Ammon's horn (tissue), 1 donor: ENCODE results near the gene DTD1.

Experiments used
- DNase-seq: peaks from one replicate; pipeline ENCODE4 v3.0.0-alpha.2; 2016; ENCODE audit warnings: low spot score

DTD1 gene

DNA sequence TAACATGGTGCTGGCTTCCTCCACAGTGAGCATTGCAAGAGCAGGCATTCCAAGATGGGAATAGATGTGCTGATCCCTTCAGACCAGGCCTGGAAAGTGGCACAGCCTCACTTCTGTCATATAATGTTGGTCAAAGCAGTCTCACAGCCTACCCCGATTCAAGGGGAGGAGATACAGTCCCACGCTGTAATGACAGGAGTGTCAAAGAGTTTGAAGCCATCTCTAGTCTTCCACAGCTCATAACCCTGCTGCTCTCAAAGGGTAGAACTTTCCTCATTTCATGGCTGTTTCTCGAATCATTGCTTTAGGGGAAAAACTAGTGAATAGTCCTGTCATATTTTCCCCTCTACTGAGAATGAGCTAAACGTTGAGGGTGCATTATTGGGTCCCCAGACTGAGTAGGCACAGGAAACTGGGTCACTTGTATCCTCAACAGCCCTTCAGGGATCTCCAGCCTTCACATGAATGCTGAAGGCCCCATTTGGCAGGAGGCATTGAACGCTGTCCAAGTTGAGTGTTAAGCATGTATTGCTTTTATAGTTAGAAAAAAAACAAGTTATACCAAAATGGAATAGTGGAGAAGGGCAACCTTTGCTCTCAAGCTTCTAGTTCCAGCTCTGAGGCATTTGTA is 27.3 kb downstream of the DTD1 start:
- DNase-seq, result no peak

DNA sequence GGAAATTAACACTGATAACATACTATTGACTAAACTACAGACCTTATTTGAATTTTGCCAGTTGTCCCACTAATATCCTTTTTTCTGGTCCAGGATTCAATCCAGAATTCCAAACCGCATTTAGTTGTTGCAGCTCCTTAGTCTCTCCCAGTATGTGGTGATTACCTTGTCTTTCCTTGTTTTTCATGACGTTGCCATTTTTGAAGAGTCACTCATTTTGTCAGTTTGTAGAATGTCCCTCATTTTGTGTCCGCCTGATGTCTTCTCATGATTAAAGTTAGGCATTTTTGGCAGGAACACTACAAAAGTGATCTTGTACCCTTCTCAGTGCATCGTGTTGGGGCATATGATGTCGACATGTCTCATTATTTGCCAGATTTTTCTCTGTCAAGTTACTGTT is 33.1 kb downstream of the DTD1 start:
- no peak for DNase-seq

DNA sequence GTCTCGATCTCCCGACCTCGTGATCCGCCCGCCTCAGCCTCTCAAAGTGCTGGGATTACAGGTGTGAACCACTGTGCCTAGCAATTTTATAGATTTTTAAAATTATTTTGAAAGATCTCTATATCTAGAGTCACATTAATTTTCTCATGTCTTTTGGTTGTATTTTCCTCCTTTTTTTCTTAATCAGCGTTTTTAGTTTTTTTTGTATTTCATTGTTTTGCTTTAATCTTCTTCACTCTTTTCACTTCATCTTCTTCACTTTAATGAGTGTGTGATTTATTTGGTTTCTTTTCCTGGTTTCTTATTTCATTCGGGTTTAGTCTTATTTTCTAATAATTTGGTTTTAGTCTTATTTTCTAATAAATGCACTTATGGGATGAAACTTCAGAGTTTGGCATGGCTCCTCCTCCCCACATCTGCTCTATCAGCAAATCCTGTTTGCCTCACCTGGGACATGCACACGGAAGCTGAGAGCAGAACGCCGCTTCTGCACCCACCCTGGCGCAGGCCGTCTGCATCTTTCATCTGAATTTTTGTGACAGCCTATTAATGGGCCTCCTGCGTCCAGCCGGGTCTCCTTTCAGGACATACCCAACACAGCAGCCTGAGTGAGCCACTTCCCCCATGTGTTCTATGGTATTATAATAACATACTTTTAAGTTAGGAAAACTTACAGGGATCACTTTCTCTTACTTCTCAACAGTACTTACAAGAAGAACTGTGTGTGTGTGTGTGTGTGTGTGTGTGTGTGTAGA is 35.5 kb downstream of the DTD1 start:
- DNase-seq, result no peak

DNA sequence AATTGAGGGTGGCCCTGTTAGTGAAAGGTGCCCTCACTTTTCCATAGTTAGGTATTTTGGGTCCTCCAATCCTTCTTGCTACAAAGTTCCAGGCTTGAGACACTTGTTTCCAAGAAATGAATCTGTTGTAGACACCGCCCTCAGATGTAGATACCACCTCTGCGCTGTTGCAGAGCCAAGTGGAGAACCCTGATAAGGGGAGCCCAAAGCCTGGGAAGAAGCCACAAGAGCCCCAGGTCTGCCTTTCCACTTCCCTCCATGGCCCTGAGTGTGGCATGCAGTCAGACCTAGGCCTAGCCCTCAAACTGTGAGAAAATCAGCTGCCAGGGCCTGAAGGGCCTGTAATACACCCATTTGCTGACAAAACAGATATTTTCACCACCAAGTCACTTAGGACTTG is 37.1 kb downstream of the DTD1 start:
- DNase-seq, result no peak

DNA sequence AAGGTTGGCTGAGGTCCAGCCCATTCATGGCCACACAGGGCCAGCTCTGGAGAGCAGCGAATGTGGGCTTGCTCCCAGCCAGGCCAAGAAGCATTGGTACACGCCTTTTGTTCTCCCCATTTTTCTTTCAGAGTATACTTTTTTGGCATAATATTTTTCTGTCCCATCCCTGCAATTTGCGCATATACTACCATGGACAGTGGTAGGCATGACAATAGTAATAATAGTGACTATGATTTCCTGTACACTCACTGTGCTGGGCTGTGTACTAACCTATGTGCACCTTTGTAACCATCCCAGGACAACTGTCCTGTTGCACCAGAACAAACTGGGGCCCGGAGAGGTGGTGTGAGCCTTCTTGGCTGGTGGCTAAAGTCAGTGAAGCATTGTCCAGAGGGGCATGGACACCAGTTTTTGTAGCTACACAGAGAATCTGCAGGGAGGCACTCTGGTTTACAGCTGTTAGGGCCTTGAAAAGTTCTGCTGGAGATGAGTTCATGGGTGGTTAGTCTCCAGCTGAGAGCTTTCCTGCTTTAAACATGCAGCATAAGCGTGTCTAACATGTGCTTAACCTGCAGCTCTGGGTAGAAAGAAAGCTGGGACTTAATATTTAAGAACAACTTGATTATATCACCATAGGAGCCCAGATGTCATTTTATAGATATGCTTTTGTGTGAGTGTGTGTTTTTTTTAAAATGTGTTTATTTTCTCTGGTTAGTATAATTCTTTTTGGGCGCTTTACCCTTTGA is 38.2 kb downstream of the DTD1 start:
- no peak for DNase-seq

DNA sequence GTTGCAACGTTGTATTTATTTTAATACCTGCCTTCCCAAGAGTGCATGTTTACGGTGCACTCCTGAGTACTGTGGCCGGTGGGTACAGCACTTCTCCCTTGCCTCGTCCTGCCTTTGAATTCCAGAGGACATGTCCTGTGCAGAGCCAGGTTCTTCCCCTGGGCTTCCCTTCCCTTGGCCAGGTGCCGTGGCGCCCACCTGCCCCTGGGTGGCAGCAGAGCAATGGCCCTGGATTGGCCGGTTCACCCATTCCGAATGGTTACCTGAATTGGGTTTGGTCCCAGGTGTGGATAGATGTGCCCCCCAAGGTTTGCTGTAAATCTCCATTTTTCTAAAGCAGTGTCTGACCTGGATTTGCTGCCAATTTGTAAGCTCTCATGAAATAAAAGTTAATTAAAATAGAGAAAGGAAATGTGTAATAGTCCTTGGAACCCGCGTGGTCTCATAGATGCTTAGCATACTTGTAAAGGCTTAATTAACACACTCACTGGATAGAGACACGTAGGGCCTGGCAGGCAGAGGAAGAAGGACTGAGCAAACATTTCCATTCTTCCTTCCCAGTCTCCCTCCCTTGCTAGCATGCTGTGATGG is 40.6 kb downstream of the DTD1 start:
- DNase-seq, result no peak

DNA sequence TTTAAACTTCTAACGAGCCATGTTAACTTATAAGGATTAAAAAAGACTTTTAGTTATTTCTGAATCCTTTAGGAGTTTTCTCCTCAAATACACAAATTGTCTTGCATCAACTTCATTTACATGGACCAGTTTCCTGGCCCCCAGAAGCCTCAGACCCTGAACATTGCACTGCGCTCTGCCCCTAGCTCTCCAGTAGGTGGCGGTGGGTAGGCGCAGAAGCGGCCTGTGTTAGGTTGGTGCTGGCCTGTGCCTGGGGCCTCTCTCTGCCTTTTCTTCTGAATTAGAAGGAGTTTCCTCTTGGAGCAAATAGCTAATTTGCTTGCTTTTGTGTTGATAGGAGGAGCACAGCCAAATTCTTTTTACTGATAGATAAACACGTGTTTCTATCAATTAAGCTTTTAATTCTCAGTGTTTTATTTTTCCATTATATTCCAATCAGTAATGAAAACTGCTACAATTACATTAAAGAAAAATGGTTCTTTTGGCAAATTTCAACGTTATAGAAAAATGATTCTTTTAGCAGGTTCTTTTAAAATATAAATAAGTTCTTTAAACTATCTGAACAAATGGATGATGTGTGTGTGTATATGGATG is 44.4 kb downstream of the DTD1 start:
- DNase-seq, result peak; percentile 92

DNA sequence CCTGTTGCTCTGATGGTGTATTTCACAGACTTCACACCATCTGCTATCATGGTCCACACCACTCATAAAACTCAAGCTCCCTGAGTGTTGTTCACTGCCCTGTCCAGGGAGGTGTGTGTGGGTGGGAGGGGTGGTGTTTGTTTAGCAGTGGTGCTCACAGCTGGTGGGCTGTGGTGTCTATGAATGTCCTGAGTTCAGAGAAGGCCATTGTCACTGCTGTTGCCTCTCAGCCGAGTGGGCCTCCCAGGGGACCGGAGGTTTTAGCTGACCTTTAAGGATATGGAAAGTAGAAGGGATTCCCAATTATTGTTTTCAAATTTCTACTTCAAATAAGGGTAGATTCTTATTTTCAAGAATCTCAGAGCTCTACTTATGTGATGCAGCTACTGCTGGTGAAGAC is 45.6 kb downstream of the DTD1 start:
- no peak for DNase-seq

DNA sequence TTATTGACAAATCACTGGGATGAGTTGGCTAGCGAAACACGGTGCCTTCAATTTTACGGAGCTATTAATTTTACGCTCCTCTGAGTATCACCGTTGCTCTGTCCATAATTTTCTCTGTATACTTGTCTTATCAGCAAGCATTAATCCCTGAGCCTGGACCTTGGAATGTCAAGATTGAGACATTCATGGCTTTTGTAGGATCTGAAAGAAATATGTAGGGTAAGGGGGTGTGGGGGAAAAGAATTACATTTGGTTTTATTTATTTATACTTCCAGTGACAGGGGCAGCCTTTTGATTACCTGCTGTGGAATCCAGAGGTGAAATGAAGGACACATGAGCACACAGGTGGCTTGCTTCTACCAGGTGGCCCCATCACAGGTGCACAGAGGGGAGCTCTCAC is 46.6 kb downstream of the DTD1 start:
- no peak for DNase-seq

DNA sequence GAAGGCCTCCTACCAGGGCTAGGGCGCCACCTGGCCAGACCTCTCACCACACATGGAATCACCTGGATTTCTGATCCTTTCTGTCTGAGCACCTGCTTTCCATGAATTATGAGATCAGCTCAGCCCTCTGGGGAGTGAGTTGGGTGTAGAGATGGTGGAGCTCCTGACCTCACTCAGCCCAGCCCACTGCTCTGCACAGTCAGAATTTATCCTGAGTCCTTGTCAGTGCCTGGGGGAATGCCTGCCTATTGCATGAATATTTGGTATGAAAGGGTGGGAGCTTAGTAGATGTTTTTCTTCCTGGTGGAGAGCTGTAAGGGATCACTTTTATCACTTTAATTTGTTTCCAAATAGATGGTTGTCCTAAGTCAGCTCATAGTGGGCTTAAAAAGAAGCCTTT is 47.5 kb downstream of the DTD1 start:
- no peak for DNase-seq

DNA sequence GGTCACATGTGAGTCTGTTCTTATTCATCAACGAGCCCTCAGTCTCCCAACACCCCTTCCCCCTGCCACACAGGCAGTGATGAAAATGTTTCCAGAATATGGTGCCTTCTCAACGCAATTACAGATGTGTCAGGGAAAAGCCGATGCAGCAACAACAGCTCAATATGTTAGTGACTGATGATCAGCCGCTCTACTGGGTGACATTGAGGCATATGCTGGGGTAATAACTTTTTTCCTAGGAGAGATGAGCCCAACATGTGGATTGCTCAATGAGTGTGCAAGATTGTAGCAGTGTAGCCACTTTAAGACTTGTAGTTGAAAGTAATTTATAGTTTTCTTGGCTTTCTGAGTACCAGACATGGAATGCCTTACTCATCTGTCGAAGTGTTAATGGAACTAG is 49.4 kb downstream of the DTD1 start:
- DNase-seq, result no peak

DNA sequence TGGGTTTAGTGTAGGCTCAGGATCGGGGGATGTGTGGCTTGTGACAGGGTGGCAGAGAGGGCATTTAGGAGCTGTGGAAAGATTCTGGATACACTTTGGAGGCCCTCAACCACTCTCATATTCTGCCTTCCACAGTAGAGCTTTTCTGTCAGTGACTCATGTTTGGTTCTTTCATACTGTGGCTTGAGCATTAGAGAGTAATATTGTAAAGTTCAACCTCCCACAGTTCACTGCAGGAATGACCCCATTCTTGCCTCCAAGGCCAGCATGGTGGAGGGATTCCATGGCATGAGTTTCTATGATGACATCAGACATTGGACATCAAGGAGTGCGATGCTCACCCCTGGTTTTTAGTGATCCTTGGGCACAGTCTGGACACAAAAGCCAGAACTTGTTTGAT is 50.9 kb downstream of the DTD1 start:
- no peak for DNase-seq

DNA sequence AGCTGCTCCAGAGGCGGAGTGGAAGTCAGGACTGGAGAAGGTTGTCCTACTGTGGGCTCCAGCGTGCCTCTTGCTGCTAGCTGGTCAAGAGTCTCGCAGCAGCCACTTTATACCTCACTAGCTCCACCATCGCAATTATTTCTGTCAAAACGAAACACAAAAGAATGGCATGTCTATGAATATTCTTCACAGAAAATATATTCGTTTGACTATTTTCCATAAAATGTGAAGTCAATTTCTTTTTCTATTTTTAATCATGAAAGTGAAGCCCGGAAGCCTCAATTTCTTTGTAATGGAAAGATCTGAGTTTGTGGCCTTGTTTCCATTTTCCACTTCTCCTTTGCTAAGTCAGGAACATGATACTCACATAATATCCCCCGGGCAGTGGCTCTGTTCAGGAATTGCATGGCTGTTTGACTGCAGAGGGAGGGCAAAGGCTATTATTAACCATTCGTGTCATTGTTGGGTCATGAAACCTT is 51.7 kb downstream of the DTD1 start:
- no peak for DNase-seq

DNA sequence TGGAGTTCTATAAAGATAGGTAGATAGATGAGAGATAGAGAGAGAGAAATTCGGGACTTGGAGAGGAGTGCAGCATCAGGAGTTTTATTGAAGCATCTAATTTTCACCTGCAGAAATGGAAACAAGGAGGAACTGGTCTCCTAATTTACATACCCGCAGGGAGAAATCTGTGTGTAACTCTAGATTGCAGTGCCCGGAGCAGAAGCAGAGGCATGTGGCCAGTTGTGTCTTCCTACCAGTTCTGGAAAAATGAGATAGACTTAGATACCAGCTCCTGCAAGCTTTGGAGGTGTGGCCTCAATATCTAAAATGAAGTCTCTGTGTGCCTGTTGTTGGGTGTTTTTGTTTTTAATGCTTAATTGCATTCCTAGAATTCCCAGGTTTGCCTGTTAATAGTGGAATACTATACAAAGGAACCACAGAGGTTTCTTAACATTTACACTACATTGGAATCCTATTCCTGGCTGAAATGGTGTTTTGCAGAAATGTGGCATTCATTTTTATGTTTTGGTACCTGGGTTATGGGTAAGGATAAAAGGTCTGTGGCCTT is 57.4 kb downstream of the DTD1 start:
- no peak for DNase-seq

DNA sequence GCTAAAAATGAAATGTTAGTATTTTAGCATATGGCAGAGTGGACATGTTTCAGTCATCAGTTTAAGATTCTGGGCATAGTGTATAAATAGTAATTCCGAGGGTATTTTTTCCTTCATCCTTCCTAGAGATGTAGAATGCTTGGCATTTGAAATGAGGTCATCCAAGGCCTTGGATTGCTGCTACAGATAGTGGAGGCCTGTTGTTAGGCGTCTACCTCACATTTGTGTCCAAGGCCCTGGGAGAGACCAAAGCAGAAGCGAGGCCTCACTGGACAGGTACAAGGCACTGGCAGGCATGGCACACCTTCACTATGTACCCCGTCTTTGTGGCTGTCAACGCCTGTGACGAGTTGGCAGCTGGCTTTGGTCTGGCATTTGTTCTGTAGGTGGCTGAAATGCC is 58.0 kb downstream of the DTD1 start:
- no peak for DNase-seq

DNA sequence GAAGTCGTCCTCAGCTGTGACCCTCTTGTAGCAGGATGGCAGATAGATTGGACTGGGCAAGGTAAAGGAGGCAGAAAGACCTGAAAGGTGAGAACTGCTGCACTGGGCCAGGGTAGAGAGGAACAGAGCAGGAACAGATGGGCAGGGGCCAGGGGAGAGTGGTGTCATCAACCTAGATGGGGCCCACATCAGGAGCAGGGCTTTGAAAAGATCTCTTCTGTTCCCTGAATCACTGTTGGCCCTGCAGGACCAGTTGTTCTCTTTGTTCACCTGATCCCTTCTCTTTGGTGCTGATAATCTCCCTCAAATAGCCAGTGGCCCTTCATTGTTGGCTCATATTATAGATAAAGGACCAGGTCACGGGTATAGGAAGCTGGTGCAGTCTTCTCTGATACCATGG is 59.9 kb downstream of the DTD1 start:
- DNase-seq, result no peak

DNA sequence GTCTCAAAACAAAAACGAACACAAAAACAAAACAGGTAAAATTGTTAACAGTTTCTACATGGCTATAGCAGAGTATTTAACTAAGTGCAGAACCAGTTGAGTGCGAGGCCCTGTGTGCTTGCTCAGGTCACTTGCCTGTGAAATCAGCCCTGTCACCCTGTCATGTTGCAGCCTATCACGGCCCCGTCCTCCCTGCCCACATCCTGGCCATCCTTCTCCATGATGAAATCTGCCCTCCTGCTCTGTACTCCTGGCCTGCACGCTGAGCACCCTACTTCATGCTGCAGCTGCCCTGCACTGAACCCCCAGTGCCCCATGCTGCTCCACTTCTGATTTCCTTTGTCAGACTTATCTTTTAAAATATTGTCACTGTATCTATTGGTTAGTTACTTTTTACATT is 62.4 kb downstream of the DTD1 start:
- no peak for DNase-seq

DNA sequence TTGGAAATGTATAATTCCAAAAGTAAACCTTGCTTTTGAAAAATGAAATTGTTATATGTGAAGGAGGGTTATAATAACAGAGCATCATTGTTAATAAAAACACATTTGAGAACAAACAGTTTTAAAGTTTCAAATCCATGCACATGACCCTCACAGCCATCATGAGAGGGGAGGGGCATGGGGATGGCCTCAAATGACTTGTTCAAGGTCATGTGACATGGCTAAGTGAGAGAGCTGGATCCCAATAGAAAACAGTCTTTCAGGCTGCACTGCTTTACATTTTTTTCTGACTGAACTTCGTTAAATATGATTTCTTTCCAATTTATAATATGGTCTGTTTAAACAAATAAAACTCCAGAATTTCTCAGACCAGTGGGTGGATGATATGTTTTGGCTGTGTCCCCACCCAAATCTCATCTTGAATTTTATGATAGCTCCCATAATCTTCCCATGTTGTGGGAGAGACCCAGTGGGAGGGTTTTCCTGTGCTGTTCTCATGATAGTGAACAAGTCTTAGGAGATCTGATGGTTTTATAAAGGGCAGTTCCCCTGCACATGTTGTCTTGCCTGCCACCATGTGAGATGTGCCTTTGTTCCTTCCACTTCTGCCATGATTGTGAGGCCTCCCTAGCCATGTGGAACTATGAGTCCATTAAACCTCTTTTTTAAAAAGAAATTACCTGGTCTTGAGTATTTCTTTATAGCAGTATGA is 66.0 kb downstream of the DTD1 start:
- DNase-seq, result no peak

DNA sequence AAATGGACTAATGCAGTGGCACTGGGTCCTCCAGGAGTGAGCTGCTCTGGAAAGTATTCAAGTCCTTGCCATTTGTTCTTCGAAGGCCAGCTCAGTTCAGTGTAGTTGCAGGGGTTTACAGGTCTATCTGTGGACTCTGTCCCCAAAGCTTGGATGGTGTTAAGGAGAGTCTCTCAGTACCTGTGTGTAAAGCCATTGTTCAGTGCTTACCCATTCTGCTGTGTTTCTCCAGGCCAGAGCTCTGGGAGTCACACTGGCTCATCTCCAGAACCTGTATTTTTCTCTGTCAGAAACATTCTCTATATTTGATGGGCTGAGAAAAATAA is 66.6 kb downstream of the DTD1 start:
- no peak for DNase-seq

DNA sequence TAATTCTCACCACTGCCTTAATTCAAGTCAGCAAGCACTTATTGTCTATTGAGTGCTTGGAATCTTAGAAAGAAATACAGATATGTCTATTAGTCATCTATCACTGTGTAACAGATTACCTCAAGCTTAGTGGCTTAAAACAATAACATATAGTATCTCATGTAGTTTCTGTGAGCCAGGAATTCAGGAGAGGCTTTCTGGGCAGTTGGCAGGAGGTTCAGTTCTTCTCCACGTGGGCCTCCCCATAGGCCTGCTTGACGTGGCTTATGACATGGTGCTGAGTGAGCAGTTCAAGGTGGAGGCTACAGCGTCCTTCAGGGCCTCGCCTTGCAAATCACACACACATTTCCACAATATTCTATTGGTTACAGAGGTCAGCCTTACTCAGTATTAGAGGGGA is 69.7 kb downstream of the DTD1 start:
- no peak for DNase-seq

DNA sequence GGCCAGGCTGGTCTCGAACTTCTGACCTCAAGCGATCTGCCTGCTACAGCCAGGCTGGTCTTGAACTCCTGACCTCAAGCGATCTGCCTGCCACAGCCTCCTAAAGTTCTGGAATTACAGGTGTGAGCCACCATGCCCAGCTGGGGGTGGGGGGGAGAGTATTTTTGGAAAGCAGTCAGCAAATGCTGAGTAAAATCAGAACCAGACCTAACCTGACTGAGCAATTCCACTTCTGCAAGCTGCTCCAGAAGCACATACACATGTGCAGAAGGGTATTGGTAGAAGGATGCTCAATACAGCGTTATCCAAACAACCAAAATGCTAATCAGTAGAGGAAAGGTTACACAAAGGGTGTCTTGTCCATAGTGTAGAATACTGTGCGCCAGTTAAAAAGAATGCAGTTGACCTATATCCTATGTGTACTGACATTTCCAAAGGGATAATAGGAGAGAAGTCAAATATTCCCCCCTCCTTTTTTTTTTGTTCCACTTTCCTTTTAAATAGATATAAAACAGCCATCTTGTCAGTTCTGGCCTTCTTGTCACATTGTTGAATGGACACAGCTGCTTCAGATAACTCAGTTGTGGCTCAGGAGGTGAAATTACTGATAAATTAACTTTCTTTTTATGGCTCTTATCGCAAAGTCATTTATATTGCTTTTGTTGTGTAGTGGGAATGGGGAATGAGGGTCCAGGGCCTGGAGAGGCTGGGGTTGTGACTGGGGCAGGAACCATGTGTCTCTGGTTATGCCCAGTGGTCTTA is 74.6 kb downstream of the DTD1 start:
- no peak for DNase-seq
